Measurements from ENCODE around the gene BLOC1S1. TPM values are rescaled to one million over a fixed set of nuclear protein-coding genes. Genes with fewer than 3 reads are reported as not detected.

Gene BLOC1S1
- total RNA-seq, 4 donors from 2014 or later, result 193 to 251 (median 239) TPM

DNA sequence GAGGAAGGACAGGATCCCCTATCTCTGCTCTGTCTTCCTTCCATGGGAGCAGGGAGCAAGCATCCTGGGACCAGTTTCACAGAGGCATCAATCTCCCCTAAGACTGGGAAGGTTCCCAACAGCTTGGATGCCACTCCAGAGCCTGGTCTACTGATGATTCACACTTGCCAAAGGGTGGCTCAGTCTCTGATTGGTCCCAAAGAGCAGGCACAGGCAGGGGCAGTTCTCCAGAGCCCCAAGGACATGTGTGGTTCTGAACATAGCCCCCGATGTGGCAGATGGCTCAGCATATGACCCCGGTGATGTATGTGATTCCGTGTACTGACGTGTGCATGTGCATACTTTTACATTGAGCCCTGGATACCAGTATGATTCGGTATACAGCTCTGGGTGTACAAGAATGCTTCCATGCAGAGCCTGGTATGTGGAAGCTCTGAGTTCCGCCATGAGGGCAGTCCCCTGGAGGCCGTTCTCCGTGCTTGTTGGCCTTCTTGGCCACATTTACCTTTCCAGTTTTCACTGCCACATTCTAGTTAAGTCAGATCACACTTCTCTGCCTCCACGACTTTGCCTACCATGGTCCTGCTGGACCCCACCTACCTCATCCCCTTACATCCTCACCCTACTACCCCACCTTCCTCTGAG is 29.4 kb upstream of the BLOC1S1 start:
- no peak for TF ChIP-seq CTCF (IDR thresholded peaks at IDR 0.05; ENCODE audit: low read depth)

- TF ChIP-seq CTCF (IDR thresholded peaks at IDR 0.05; ENCODE audit: low read depth), result no peak
These were observed 28.1 kb upstream of the BLOC1S1 start for GRCh38 chr12:55687746-55688145.

- TF ChIP-seq CTCF (IDR thresholded peaks at IDR 0.05; ENCODE audit: low read depth), result no peak
These were observed 26.9 kb upstream of the BLOC1S1 start for GRCh38 chr12:55688716-55689655.

GRCh38 chr12:55692631-55693322 is 23.1 kb upstream of the BLOC1S1 start:
- no peak for TF ChIP-seq CTCF (IDR thresholded peaks at IDR 0.05; ENCODE audit: low read depth)

- no peak for TF ChIP-seq CTCF (IDR thresholded peaks at IDR 0.05; ENCODE audit: low read depth)
These were observed 22.3 kb upstream of the BLOC1S1 start for GRCh38 chr12:55693323-55694187.

DNA sequence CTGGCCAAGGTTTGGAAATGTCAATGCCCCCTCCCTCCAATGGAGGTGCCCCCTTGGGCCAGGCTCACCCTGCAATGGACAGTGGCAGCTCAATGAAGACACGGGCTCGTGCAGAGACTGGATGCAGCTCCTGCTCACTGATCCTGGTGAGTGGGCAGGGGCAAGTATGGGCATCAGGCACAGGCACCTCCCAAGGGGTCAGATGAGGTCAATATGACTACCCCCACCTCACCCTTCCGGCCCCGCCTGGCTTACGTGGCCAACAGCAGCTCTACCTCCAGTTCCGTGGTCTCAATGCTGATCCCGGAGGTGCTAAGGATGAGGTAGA is 21.7 kb upstream of the BLOC1S1 start:
- TF ChIP-seq CTCF (IDR thresholded peaks at IDR 0.05; ENCODE audit: low read depth), result no peak
